ENCODE measurements around the gene SLC6A20.

GRCh38 chr3:45779746-45780735 is 16.3 kb downstream of the SLC6A20 start:
- TF ChIP-seq, protein P1, sequence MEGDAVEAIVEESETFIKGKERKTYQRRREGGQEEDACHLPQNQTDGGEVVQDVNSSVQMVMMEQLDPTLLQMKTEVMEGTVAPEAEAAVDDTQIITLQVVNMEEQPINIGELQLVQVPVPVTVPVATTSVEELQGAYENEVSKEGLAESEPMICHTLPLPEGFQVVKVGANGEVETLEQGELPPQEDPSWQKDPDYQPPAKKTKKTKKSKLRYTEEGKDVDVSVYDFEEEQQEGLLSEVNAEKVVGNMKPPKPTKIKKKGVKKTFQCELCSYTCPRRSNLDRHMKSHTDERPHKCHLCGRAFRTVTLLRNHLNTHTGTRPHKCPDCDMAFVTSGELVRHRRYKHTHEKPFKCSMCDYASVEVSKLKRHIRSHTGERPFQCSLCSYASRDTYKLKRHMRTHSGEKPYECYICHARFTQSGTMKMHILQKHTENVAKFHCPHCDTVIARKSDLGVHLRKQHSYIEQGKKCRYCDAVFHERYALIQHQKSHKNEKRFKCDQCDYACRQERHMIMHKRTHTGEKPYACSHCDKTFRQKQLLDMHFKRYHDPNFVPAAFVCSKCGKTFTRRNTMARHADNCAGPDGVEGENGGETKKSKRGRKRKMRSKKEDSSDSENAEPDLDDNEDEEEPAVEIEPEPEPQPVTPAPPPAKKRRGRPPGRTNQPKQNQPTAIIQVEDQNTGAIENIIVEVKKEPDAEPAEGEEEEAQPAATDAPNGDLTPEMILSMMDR (IDR thresholded peaks at IDR 0.05), result no peak
- no peak for TF ChIP-seq POLR2A (IDR thresholded peaks at IDR 0.05)

Measured in Peyer's patch (tissue), 4 donors.